Panc1 (cell line): ENCODE results near the gene PSAP. TPM values are rescaled to one million over a fixed set of nuclear protein-coding genes. Genes with fewer than 3 reads are reported as not detected.
"Not testable (repeated sequence)": the region's sequence is repeated elsewhere in the genome, so short reads cannot be mapped to it uniquely, and the experiment has no call there.

ENCODE experiments used
- ATAC-seq: fragments of 200-7000 bp; cut with Tn5 transposase; 2 replicates; pipeline ENCODE4 v1.9.1; 2020; ENCODE audit warnings: mild to moderate bottlenecking, moderate library complexity
- BruUV-seq: library from RNA; stranded (reverse); fragments of 400-500 nt; replicated peaks from 2 replicates; lab custom pipeline; 2021; lab: Mats Ljungman, UMichigan
- CTCF ChIA-PET: fragments of 300-600 bp; sonication (Branson Sonifier 250); formaldehyde crosslinking; loops from one replicate; lab custom pipeline; 2022; ENCODE audit warnings: antibody characterized with exemption; lab: Charles Lee
- POLR2A ChIA-PET: fragments of 300-600 bp; sonication (Branson Sonifier 250); formaldehyde crosslinking; loops from one replicate; lab custom pipeline; 2022; ENCODE audit warnings: antibody characterized with exemption; lab: Charles Lee
- DNase-seq: peaks from one replicate; pipeline ENCODE4 v3.0.0-alpha.2; 2010; ENCODE audit warnings: low read depth, low spot score
- H3K27ac ChIP-seq: 2 replicates; pipeline ENCODE4 v1.5.1; 2011; ENCODE audit warnings: mild to moderate bottlenecking, low read length, inconsistent platforms
- H3K27me3 ChIP-seq: fragments of 200-500 bp; sonication (Bioruptor generic); 2 replicates; pipeline ENCODE4 v1.6.0; 2014; ENCODE audit warnings: low read length, inconsistent platforms; ENCODE audit not compliant: control insufficient read depth, insufficient read depth
- H3K36me3 ChIP-seq: fragments of 200-500 bp; sonication (Bioruptor generic); 2 replicates; pipeline ENCODE4 v1.5.1; 2014; ENCODE audit warnings: inconsistent platforms, mild to moderate bottlenecking, low read length, moderate library complexity; ENCODE audit not compliant: control insufficient read depth, insufficient read depth
- H3K4me1 ChIP-seq: 2 replicates; pipeline ENCODE4 v1.5.1; 2011; ENCODE audit warnings: inconsistent platforms, mild to moderate bottlenecking, low read length, moderate library complexity; ENCODE audit not compliant: control insufficient read depth, insufficient read depth
- H3K4me3 ChIP-seq, 2 experiments: 2 replicates each; pipeline ENCODE4 v1.5.1; 2011 to 2012; ENCODE audit warnings: low read depth in 2 of 2, low read length in 2 of 2, mild to moderate bottlenecking in 2 of 2, inconsistent platforms in 1 of 2, moderate library complexity in 1 of 2
- H3K9me3 ChIP-seq: fragments of 200-500 bp; sonication (Bioruptor generic); 2 replicates; pipeline ENCODE4 v1.5.1; 2014; ENCODE audit warnings: low read depth, mild to moderate bottlenecking, inconsistent platforms, low read length, moderate library complexity; ENCODE audit not compliant: control insufficient read depth, insufficient read depth
- CTCF ChIP-seq: fragments of 450-650 bp; IDR thresholded peaks from 2 replicates; pipeline ENCODE4 v1.5.1; 2017; ENCODE audit warnings: mild to moderate bottlenecking
- POLR2AphosphoS5 ChIP-seq: IDR thresholded peaks from 2 replicates; pipeline ENCODE4 v1.6.1; 2012; ENCODE audit warnings: mild to moderate bottlenecking, low read depth, low read length, moderate library complexity
- REST ChIP-seq, 2 experiments: IDR thresholded peaks; 2 replicates each; pipeline ENCODE4 v1.6.1; 2011 to 2012; ENCODE audit warnings: low read depth in 2 of 2, control low read depth in 1 of 2, low read length in 1 of 2, mild to moderate bottlenecking in 1 of 2, moderate library complexity in 1 of 2; ENCODE audit not compliant: insufficient read depth in 1 of 2
- SIN3A ChIP-seq: IDR thresholded peaks from 2 replicates; pipeline ENCODE4 v1.6.1; 2012; ENCODE audit warnings: low read depth, mild to moderate bottlenecking, low read length, moderate library complexity, borderline replicate concordance; ENCODE audit not compliant: insufficient read depth
- TCF7L2 ChIP-seq: IDR thresholded peaks from 2 replicates; pipeline ENCODE4 v1.6.1; 2011; ENCODE audit warnings: mild to moderate bottlenecking, low read depth, low read length, inconsistent platforms
- in situ Hi-C: cut with HindIII; loops from 2 replicates; pipeline ENCODE4 v1.10.0; 2016; ENCODE audit warnings: low sequenced_read_pairs, low pct_unique_long_range_greater_than_20kb
- intact Hi-C: fragments of 100-400 bp; cut with micrococcal nuclease; formaldehyde crosslinking; loops from one replicate; pipeline ENCODE4 v1.10.0; 2022; ENCODE audit not compliant: unreplicated experiment
- total RNA-seq: library from RNA; stranded (reverse); gene quantifications from one replicate; pipeline ENCODE4 v1.2.1, GENCODE V29; 2021; ENCODE audit not compliant: unreplicated experiment

The PSAP gene
- total RNA-seq, 1 experiment from 2014 or later, result 3,649 TPM

GRCh38 chr10:71882813-71883659 lies 32.0 kb upstream of the PSAP start:
- ChIA-PET CTCF (interaction anchor here (0.7 to 2.1 kb wide), 2 partner anchors 12 to 13 kb away, joined by 3 to 10 read pairs; no protein-coding TSS in a partner anchor), POLR2A (interaction anchor here (1.2 kb wide), 1 partner anchor 33 kb away, joined by 6 read pairs; the partner anchor contains the start of gene PSAP)
- intact Hi-C loops, result no loop called here
- TF ChIP-seq REST (IDR thresholded peaks at IDR 0.05; ENCODE audit: insufficient read depth in 1 of 2, low read depth in 2 of 2, low read length in 1 of 2), result no peak
- no peak for TF ChIP-seq SIN3A
- no peak for TF ChIP-seq TCF7L2
- TF ChIP-seq CTCF, result no peak
- no peak for TF ChIP-seq POLR2AphosphoS5
- Histone ChIP-seq H3K4me1 (peaks cover 63% of the 10 kb centered on the region), H3K27me3 (no peaks in the 10 kb centered on the region), H3K4me3 (no peak overlapping the region), H3K9me3 (no peaks in the 10 kb centered on the region), H3K27ac (peak overlapping the region; percentile 89), H3K36me3 (no peaks in the 10 kb centered on the region)
- DNase-seq (no peak), ATAC-seq (no peak)
- no TSS peak for BruUV-seq
- in situ Hi-C loops, result no loop called here

- POLR2A ChIA-PET, result interaction anchor here (0.8 kb wide), 1 partner anchor 32 kb away, joined by 3 read pairs; no protein-coding TSS in a partner anchor
- CTCF ChIA-PET, result interaction anchor here (2.1 kb wide), 1 partner anchor 15 kb away, joined by 10 read pairs; no protein-coding TSS in a partner anchor
- H3K9me3 ChIP-seq, result no peaks in the 10 kb centered on the region
- peaks cover 69% of the 10 kb centered on the region for H3K4me1 ChIP-seq
- no peak overlapping the region for H3K4me3 ChIP-seq
- peak overlapping the region; percentile 89 for H3K27ac ChIP-seq
- no peaks in the 10 kb centered on the region for H3K27me3 ChIP-seq
- BruUV-seq, result no TSS peak
- in situ Hi-C loops, result no loop called here
- TF ChIP-seq TCF7L2 (no peak), CTCF (no peak), REST (IDR thresholded peaks at IDR 0.05; ENCODE audit: insufficient read depth in 1 of 2, low read depth in 2 of 2, low read length in 1 of 2) (no peak), SIN3A (no peak), POLR2AphosphoS5 (no peak)
- no peaks in the 10 kb centered on the region for H3K36me3 ChIP-seq
- ATAC-seq (no peak), DNase-seq (no peak)
- intact Hi-C loops, result no loop called here
Measured at GRCh38 chr10:71881647-71882355, 30.8 kb upstream of the PSAP start.

- ChIA-PET POLR2A (interaction anchor here (0.7 to 0.8 kb wide), 2 partner anchors 31 to 50 kb away, joined by 3 to 4 read pairs; no protein-coding TSS in a partner anchor), CTCF (interaction anchor here (0.9 to 2.1 kb wide), 3 partner anchors 10 to 30 kb away, joined by 3 to 10 read pairs (median 6); partner anchors contain the start of gene PSAP)
- Histone ChIP-seq H3K4me1 (peaks cover 65% of the 10 kb centered on the region), H3K27ac (peak overlapping the region; percentile 89)
- in situ Hi-C loops, ATAC-seq, H3K27me3 ChIP-seq, H3K36me3 ChIP-seq, H3K4me3 ChIP-seq, intact Hi-C loops, H3K9me3 ChIP-seq, DNase-seq, BruUV-seq: not testable (repeated sequence)
Measured at GRCh38 chr10:71881307-71881624, 30.2 kb upstream of the PSAP start.
